Upper lobe of left lung (tissue), 4 donors: ENCODE data around the gene NPHP1.

ENCODE experiments used
- CTCF ChIP-seq, 6 experiments: fragments of 450-650 bp in 4 of 6; fragments of 200-600 bp in 2 of 6; sonication (generic) in 2 of 6; IDR thresholded peaks; one replicate each; pipeline ENCODE4 v1.5.1; 2016 to 2019; ENCODE audit warnings: antibody characterized with exemption in 6 of 6
- POLR2AphosphoS5 ChIP-seq, 2 donors: sonication (generic); formaldehyde crosslinking; IDR thresholded peaks; one replicate each; pipeline ENCODE4 v1.5.1; 2017; ENCODE audit warnings: antibody characterized with exemption in 2 of 2

- TF ChIP-seq POLR2AphosphoS5 (IDR thresholded peaks at IDR 0.05) = no peak
- no peak for TF ChIP-seq CTCF (IDR thresholded peaks at IDR 0.05)
Measured at GRCh38 chr2:110220190-110220564, 15.4 kb upstream of the NPHP1 start.
